Measurements from ENCODE around the gene CD83. TPM values are rescaled to one million over a fixed set of nuclear protein-coding genes. Genes with fewer than 3 reads are reported as not detected.

The CD83 gene
- total RNA-seq, 1 donor from 2014 or later = 1.8 TPM

GRCh38 chr6:14088600-14089192 lies 28.9 kb upstream of the CD83 start:
- H3K36me3 ChIP-seq (ENCODE audit: insufficient read depth, low read length) = no peaks in the 10 kb centered on the region
- no peak overlapping the region for H2AFZ ChIP-seq (ENCODE audit: low read depth, low read length)
- no peak overlapping the region for H3K4me2 ChIP-seq (ENCODE audit: low read length)
- no peaks in the 10 kb centered on the region for H4K20me1 ChIP-seq (ENCODE audit: insufficient read depth, low read length)
- Mint-ChIP-seq H3K9me3 (ENCODE audit: unreplicated experiment) (peaks cover 2% of the 10 kb centered on the region), H3K4me1 (ENCODE audit: low read depth, unreplicated experiment) (peaks cover 7% of the 10 kb centered on the region), H3K27ac (ENCODE audit: unreplicated experiment) (no peak overlapping the region), H3K4me3 (ENCODE audit: unreplicated experiment) (no peak overlapping the region), H3K27me3 (ENCODE audit: low read depth, unreplicated experiment) (peaks cover 2% of the 10 kb centered on the region), H3K36me3 (ENCODE audit: low read depth, unreplicated experiment) (no peaks in the 10 kb centered on the region)
- TF ChIP-seq CTCF (IDR thresholded peaks at IDR 0.05; ENCODE audit: insufficient read depth, low read depth, low read length) (no peak), EZH2 (IDR thresholded peaks at IDR 0.05; ENCODE audit: insufficient read depth, low read length) (no peak)
- H3K79me2 ChIP-seq (ENCODE audit: insufficient read depth, low read length) = no peaks in the 10 kb centered on the region
- DNase-seq (ENCODE audit: low read depth) = no peak
- no peak overlapping the region for H3K9ac ChIP-seq (ENCODE audit: low read length)
- H3K4me3 ChIP-seq (ENCODE audit: insufficient read depth, low read depth, low read length) = no peak overlapping the region
- peaks cover 3% of the 10 kb centered on the region for H3K27me3 ChIP-seq (ENCODE audit: insufficient read depth, low read length)
- H3K9me3 ChIP-seq (ENCODE audit: insufficient read depth, low read depth, low read length) = no peaks in the 10 kb centered on the region
- no peak overlapping the region for H3K27ac ChIP-seq (ENCODE audit: low read depth, low read length)
- FAIRE-seq = no peak
- no peaks in the 10 kb centered on the region for H3K4me1 ChIP-seq (ENCODE audit: insufficient read depth, low read length)

- Histone ChIP-seq H2AFZ (ENCODE audit: low read depth, low read length) (no peak overlapping the region), H3K9me3 (ENCODE audit: insufficient read depth, low read depth, low read length) (no peaks in the 10 kb centered on the region), H3K4me1 (ENCODE audit: insufficient read depth, low read length) (no peaks in the 10 kb centered on the region), H3K9ac (ENCODE audit: low read length) (no peak overlapping the region), H3K4me3 (ENCODE audit: insufficient read depth, low read depth, low read length) (no peak overlapping the region), H3K27ac (ENCODE audit: low read depth, low read length) (no peak overlapping the region), H3K27me3 (ENCODE audit: insufficient read depth, low read length) (peaks cover 3% of the 10 kb centered on the region), H4K20me1 (ENCODE audit: insufficient read depth, low read length) (no peaks in the 10 kb centered on the region), H3K36me3 (ENCODE audit: insufficient read depth, low read length) (no peaks in the 10 kb centered on the region), H3K4me2 (ENCODE audit: low read length) (no peak overlapping the region), H3K79me2 (ENCODE audit: insufficient read depth, low read length) (no peaks in the 10 kb centered on the region)
- TF ChIP-seq CTCF (IDR thresholded peaks at IDR 0.05; ENCODE audit: insufficient read depth, low read depth, low read length) (no peak), EZH2 (IDR thresholded peaks at IDR 0.05; ENCODE audit: insufficient read depth, low read length) (no peak)
- H3K36me3 Mint-ChIP-seq (ENCODE audit: low read depth, unreplicated experiment) = peaks cover 3% of the 10 kb centered on the region
- no peaks in the 10 kb centered on the region for H3K27me3 Mint-ChIP-seq (ENCODE audit: low read depth, unreplicated experiment)
- H3K9me3 Mint-ChIP-seq (ENCODE audit: unreplicated experiment) = peaks cover 2% of the 10 kb centered on the region
- no peak overlapping the region for H3K4me3 Mint-ChIP-seq (ENCODE audit: unreplicated experiment)
- no peak for FAIRE-seq
- peaks cover 7% of the 10 kb centered on the region for H3K4me1 Mint-ChIP-seq (ENCODE audit: low read depth, unreplicated experiment)
- no peak overlapping the region for H3K27ac Mint-ChIP-seq (ENCODE audit: unreplicated experiment)
- DNase-seq (ENCODE audit: low read depth) = no peak
Observed at GRCh38 chr6:14089224-14089623, 28.3 kb upstream of the CD83 start.

GRCh38 chr6:14091339-14091978 lies 26.1 kb upstream of the CD83 start:
- no peaks in the 10 kb centered on the region for H3K27me3 Mint-ChIP-seq (ENCODE audit: low read depth, unreplicated experiment)

More at GRCh38 chr6:14091339-14091978, 26.1 kb upstream of the CD83 start:
- no peaks in the 10 kb centered on the region for H3K79me2 ChIP-seq (ENCODE audit: insufficient read depth, low read length)
- H3K36me3 Mint-ChIP-seq (ENCODE audit: low read depth, unreplicated experiment) = peaks cover 3% of the 10 kb centered on the region
- no peak for FAIRE-seq
- peaks cover 2% of the 10 kb centered on the region for H3K9me3 Mint-ChIP-seq (ENCODE audit: unreplicated experiment)
- H3K9ac ChIP-seq (ENCODE audit: low read length) = no peak overlapping the region
- TF ChIP-seq EZH2 (IDR thresholded peaks at IDR 0.05; ENCODE audit: insufficient read depth, low read length) (no peak), CTCF (IDR thresholded peaks at IDR 0.05; ENCODE audit: insufficient read depth, low read depth, low read length) (no peak)
- no peaks in the 10 kb centered on the region for H3K4me1 ChIP-seq (ENCODE audit: insufficient read depth, low read length)
- no peaks in the 10 kb centered on the region for H3K9me3 ChIP-seq (ENCODE audit: insufficient read depth, low read depth, low read length)
- no peaks in the 10 kb centered on the region for H3K36me3 ChIP-seq (ENCODE audit: insufficient read depth, low read length)
- H3K27ac ChIP-seq (ENCODE audit: low read depth, low read length) = no peak overlapping the region
- no peak overlapping the region for H3K4me3 Mint-ChIP-seq (ENCODE audit: unreplicated experiment)
- H3K4me2 ChIP-seq (ENCODE audit: low read length) = no peak overlapping the region
- no peak overlapping the region for H3K4me3 ChIP-seq (ENCODE audit: insufficient read depth, low read depth, low read length)
- no peak for DNase-seq (ENCODE audit: low read depth)
- peaks cover 7% of the 10 kb centered on the region for H3K4me1 Mint-ChIP-seq (ENCODE audit: low read depth, unreplicated experiment)
- no peak overlapping the region for H2AFZ ChIP-seq (ENCODE audit: low read depth, low read length)
- H3K27ac Mint-ChIP-seq (ENCODE audit: unreplicated experiment) = no peak overlapping the region
- H3K27me3 ChIP-seq (ENCODE audit: insufficient read depth, low read length) = no peaks in the 10 kb centered on the region
- no peaks in the 10 kb centered on the region for H4K20me1 ChIP-seq (ENCODE audit: insufficient read depth, low read length)
